Stimulated activated CD8-positive, alpha-beta memory T cell treated with anti-CD3 and anti-CD28 coated beads, Interleukin-7, amount 100 ng/mL, for 1 hour (primary cell): ENCODE measurements around the gene SEMA3G.

Experiments used
- DNase-seq, 2 donors: peaks; one replicate each; pipeline ENCODE4 v3.0.0-alpha.2; 2020; ENCODE audit warnings: low read depth in 2 of 2

The SEMA3G gene

GRCh38 chr3:52444860-52445793 lies at the start of gene SEMA3G:
Gene SEMA3G (minus strand): TSS chr3:52445103. CDS start chr3:52445027, 76 bp downstream.
- peak; percentile 20 to 42 for DNase-seq

GRCh38 chr3:52494445-52494844 lies 49.5 kb upstream of the SEMA3G start:
- DNase-seq, result no peak

DNA sequence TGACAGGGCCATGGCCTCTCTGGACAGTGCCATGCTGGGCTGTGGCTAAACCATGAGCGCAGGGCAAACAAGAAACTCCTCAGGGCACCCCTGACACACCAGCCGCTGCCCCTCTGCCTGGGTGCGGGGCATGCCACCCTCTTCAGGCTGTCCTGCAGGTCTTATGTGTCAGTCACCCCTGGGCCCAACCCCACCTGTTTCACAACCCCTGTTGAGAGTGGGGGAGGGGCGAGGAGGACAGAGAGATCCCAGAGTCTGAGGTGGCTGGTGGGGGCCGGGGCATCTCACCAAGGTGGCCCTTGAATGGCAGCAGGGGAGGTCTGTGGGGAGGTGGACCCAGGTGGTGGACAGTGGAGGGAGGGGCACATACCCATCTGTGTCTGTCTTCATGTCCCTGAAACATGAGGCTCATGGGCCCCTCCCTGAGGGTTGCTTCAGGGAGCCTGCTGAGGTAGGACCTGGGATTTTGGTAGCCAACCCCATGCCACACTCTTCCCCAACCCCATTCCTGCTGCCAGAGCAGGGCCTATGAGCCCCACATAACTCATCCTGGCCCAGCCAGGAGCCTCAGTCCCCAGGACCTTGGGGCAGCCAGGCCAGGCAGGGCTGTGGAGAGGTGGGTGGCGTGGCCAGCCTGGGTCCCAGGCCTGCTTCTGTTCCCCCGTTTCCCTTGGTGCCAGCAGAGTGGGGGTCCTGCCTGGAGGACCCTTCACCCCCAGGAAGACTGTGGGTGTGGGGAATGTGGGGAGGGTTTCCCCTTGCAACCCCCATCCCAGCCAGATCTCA lies 48.5 kb upstream of the SEMA3G start:
- DNase-seq, result no peak

DNA sequence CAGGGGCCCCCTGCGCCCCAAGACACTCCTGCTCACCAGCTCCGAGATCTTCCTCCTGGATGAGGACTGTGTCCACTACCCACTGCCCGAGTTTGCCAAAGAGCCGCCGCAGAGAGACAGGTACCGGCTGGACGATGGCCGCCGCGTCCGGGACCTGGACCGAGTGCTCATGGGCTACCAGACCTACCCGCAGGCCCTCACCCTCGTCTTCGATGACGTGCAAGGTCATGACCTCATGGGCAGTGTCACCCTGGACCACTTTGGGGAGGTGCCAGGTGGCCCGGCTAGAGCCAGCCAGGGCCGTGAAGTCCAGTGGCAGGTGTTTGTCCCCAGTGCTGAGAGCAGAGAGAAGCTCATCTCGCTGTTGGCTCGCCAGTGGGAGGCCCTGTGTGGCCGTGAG lies 47.2 kb upstream of the SEMA3G start:
- no peak for DNase-seq

DNA sequence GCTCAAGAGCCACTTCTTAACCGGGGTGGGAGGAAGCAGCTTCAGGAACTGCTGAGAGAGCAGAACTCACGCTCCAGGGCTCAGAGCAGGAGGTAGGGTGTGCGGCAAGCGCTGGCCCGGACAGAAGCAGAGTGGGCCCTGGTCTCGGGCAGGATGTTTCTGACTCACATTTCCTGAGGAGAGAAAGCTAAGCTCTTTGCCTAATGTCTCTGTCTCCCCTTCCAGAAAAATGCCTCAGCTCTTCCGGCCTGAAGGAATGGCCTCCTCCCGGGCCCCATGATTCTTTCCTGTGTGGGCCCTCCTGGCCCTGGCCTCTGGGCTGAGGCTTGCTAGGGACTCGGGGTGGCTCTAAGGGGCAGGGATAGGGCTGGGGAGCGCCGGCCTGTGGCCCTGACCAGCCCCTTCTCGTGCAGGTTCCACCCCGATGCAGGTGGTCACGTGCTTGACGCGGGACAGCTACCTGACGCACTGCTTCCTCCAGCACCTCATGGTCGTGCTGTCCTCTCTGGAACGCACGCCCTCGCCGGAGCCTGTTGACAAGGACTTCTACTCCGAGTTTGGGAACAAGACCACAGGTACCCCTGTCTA lies 46.1 kb upstream of the SEMA3G start:
- DNase-seq, result no peak

DNA sequence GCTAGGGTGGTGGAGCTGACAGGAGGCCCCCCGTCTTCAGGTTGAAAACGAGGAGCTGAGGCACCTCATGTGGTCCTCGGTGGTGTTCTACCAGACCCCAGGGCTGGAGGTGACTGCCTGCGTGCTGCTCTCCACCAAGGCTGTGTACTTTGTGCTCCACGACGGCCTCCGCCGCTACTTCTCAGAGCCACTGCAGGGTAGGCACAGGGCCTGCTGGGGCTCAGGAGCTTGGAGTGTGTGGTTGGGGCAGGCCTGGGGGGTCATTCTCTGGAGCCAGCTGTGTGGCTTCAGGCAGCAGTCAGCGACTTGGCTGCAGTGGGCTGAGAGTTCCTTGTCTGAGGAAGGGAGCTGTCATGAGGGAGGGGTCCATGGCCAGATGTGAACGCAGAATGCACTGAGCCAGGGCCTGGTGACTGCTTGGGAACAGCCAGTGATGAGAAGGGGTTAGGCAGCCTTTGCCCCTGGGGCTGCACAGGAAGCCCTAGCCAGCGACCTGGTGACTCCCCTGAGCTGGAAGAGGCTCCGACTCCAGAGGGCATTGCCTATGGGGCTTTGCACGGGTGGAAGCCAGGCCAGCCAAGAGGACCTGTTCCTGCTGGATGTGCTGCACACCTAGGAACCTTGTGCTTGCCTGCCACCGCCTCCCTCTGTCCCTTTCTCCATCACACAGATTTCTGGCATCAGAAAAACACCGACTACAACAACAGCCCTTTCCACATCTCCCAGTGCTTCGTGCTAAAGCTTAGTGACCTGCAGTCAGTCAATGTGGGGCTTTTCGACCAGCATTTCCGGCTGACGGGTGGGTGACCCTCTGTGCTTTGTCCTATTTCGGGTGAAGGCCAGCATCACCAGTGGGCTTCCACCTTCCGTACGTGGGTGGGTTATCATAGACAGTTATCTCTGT lies 45.4 kb upstream of the SEMA3G start:
- DNase-seq, result no peak

DNA sequence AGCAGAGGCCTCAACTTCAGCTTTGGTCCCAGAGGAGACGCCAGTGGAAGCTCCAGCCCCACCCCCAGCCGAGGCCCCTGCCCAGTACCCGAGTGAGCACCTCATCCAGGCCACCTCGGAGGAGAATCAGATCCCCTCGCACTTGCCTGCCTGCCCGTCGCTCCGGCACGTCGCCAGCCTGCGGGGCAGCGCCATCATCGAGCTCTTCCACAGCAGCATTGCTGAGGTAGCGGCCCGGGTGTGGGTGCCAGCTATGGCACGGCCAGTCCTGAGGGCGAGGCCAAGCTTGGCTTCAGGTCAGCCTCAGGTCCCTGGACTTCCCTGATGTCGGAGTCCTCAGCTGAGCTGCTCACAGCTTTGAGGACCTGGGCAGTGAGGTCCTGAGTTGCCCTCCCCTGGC lies 44.5 kb upstream of the SEMA3G start:
- DNase-seq, result no peak

- DNase-seq, result no peak
Observed at GRCh38 chr3:52488746-52489145, 43.8 kb upstream of the SEMA3G start.

- no peak for DNase-seq
Observed at GRCh38 chr3:52487788-52488691, 43.1 kb upstream of the SEMA3G start.

DNA sequence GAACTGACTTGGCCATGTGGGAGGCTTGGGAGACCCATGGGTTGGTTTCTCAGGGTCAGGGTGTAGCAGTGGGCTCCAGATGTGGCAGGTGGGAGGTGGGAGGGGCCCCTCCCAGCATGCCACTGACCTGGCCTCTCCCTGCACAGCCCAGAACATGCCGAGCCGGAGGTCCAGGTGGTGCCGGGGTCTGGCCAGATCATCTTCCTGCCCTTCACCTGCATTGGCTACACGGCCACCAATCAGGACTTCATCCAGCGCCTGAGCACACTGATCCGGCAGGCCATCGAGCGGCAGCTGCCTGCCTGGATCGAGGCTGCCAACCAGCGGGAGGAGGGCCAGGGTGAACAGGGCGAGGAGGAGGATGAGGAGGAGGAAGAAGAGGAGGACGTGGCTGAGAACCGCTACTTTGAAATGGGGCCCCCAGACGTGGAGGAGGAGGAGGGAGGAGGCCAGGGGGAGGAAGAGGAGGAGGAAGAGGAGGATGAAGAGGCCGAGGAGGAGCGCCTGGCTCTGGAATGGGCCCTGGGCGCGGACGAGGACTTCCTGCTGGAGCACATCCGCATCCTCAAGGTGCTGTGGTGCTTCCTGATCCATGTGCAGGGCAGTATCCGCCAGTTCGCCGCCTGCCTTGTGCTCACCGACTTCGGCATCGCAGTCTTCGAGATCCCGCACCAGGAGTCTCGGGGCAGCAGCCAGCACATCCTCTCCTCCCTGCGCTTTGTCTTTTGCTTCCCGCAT lies 42.3 kb upstream of the SEMA3G start:
- DNase-seq, result no peak

DNA sequence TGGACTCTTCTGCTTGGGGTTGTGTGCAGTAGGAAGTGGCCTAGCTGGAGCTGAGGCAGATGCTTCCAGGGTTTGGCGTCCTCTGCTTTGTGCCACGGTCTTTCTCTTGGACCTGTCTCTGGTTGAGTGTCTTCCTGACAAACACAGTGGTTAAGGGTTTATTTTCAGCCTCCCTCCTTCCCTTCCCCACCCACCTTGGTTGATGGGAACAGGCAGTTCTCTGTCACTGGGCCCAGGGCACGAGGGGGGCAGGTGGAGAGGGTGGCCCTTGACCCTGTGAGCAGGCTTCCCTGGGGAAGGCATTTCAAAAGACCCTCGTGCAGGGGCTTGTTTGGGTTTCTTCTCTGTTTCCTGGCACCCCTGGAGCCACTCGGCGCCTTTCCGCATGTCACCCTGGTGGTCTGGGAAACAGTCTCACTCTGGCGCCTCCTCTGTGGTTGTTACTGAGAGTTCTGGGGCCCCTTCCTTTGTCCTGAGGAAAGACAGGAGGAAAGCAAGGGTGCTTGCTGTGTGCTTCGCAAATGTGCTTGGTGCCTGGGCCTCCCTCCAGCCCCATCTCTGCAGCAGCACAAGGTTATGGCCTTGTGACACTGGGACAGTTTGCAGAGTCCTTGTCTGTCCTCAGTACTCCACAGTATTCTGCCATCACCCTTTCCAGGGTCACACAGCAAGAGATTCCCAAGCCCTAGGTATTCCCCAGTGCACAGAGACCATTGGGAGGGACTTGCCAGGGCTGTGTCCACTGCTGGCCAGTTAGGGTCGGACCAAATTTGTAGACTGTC lies 40.0 kb upstream of the SEMA3G start:
- no peak for DNase-seq

GRCh38 chr3:52483577-52484381 lies 38.9 kb upstream of the SEMA3G start:
- DNase-seq, result no peak

DNA sequence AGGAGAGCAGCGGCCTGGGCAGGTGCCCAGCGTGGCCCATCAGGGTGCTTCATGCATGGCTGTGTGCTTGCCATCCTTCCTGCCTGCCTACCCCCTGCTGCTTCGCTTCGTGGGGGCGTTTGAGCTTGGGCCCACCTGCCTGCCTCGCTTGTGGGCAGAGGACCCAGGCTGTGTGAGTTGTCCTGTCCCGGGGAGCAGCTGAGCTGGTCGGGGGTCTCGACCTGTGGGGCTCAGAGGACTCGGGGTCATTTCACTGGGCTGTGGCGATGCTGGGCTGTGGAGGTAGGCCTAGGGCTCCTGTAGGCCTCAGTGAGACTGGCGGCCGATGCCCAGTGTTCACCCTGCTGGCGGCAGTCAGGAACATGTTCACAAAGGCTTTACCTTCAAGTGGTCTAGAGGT lies 38.2 kb upstream of the SEMA3G start:
- DNase-seq, result no peak

GRCh38 chr3:52481819-52482521 lies 37.1 kb upstream of the SEMA3G start:
- DNase-seq, result no peak

DNA sequence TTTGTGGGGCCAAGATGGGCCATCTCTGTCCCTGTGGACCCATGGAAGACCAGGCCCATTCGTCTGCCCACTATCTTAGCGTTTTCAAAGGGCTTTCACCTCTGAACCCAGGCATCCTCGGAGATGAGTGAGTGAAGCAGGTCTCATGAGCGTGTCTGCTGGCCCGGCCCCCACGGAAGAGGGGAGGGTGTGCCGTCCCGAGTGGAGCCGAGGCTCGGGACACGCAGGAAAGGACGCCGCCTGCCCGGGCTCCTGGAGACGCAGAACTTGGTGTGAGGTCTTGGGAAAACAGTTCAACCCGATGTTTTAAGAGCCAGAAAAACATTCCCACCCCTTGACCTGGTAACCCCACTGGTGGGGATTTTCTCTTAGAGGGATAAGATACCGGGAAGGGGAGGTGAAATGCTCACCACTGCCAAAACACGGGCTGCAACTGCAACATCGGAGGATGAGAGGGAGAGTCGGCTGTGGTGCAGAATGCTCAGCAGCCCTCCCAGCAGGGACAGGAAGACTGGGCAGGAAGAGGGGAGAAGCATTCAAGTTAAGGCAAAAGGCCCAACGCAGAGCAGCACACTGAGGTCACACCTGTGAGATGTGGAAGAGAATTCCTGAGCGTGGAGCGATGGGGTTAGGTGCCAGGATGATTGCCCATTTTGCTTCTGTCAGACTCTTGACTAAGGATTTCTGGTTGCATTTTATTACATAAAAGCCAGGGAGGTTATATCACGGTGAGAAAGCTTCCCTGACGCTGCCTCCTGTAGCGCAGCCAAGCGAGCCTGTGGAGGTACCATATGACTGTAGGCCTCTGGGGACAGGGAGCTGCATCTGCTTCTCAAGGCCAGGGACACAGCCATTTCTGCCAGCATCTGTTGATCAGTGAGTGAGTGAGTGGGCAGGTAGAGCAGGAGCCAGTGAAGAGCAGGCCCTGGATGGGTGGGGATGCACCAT lies 36.1 kb upstream of the SEMA3G start:
- DNase-seq, result no peak

GRCh38 chr3:52479877-52480575 lies 35.1 kb upstream of the SEMA3G start:
- no peak for DNase-seq
